Right ventricle myocardium superior (tissue), 1 donor: ENCODE data around the gene EXOC4. TPM values are rescaled to one million over a fixed set of nuclear protein-coding genes. Genes with fewer than 3 reads are reported as not detected.
"Not testable (repeated sequence)": the region's sequence is repeated elsewhere in the genome, so short reads cannot be mapped to it uniquely, and the experiment has no call there.

Experiments
- ATAC-seq: fragments of 200-7000 bp; cut with Tn5 transposase; one replicate; pipeline ENCODE4 v1.9.1; 2020; ENCODE audit warnings: mild to moderate bottlenecking; ENCODE audit not compliant: poor library complexity
- DNase-seq: peaks from one replicate; pipeline ENCODE4 v3.0.0-alpha.2; 2020
- intact Hi-C: fragments of 100-400 bp; cut with DNase I; formaldehyde crosslinking; loops from one replicate; pipeline ENCODE4 v1.11.2; 2022
- total RNA-seq: library from RNA; stranded (reverse); fragmentation: NEBNext Ultra II Directional; extraction: Animal tissue kit (Norgen Biotek cat#: 25700); gene quantifications from one replicate; pipeline ENCODE4 v1.2.1, GENCODE V29; 2021
- donor health status: DM: no; HTN: yes; CAD: no; lungs with severe emphysema.

Gene EXOC4
- total RNA-seq, 1 donor from 2014 or later, result 32.5 TPM

DNA sequence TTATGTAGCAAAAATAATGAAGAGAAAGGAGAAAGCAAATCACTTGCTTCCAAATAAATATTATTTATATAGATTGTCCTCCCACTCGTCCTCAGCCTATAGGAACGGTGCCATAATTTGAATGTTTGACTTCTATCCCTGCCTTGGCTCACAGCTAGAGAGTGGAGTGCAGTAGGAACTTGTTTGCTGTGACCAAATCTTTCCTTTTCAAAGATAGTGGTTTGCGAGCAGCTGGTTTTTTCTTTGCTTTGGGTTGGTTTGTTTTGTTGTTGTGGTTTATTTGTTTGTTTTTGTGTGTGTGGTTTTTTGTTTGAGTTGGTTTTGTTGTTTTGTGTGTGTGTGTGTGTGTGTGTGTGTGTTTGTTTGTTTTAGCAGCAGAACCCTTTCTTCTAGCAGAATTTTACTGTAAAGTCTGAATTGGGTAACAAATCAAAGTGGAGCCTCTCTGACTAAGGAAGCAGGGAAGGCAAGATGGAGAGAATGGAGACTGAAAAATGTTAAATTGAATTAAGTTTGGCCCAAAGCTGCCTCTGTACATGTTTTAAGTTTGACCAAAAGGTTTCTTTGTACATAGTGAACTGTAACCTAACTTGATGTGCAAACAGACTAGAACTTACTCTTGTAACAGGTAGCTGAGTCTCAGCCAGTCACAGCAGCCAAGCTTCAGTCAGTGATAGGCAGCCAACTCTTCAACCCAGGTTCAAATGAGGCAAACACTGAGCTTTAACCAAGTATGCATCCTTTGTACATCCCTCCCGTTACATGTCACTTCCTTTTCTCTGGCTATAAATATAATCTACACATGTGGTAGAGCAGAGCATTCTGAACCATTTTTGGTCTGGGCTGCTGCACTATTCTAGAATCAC is 724.8 kb downstream of the EXOC4 start:
- ATAC-seq (no peak), DNase-seq (no peak)
- intact Hi-C loops, result no loop called here

DNA sequence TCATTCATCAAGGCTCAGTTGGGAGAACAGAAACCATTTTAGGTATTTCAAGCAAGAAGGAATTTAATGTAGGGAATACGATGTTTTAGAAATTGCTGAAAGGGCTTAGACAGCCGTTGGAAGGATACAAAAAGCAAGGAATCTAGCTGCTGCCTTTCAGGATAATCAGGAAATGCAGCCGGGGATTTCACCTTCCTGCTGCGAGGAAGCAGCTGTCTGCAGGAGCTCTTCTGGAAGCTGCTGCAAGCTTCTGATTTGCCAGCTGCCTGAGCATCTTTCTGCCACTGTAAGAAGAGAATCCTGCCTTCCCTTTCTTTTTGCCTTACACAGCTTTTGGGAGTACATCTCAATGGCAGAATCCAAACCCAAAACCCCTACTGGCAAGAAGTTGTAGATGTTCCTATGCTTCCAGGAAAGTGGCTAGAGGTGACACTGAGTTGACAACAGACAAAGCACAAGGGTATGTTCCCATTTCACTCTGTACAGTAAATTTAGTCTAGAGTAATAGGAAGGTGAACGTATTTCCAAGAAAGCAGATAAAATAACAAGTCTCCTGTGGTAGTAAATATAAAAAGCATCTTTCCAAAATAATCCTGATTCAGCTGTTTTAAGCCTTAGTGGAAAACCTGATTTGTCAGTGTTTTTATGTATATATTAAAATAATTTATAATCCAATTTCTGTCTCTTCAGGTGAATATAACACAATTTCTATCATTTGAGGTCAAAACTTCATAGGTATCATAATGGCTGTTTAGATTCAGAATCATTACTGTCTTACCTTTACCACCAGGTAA is 725.8 kb downstream of the EXOC4 start:
- DNase-seq (no peak), ATAC-seq (no peak)
- intact Hi-C loops, result no loop called here

DNA sequence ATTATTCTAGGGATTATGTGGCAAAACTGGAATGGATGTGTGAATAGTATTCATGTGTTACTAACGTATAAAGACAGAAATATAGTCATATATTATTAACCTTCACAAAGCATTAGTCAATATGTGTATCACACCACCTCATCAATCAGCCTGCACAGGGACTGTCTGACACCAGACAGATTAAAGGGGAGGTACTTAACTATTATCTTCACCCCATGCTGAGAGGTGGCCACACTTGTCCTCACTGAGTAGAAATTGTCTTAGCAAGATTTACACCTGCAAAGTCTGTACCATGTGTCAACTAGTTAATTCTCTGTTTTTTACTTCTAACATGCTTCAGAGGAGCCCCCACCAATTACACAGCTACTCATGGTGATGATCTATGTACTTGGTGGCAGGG is 727.9 kb downstream of the EXOC4 start:
- intact Hi-C loops, result no loop called here
- DNase-seq, result no peak
- ATAC-seq, result no peak

DNA sequence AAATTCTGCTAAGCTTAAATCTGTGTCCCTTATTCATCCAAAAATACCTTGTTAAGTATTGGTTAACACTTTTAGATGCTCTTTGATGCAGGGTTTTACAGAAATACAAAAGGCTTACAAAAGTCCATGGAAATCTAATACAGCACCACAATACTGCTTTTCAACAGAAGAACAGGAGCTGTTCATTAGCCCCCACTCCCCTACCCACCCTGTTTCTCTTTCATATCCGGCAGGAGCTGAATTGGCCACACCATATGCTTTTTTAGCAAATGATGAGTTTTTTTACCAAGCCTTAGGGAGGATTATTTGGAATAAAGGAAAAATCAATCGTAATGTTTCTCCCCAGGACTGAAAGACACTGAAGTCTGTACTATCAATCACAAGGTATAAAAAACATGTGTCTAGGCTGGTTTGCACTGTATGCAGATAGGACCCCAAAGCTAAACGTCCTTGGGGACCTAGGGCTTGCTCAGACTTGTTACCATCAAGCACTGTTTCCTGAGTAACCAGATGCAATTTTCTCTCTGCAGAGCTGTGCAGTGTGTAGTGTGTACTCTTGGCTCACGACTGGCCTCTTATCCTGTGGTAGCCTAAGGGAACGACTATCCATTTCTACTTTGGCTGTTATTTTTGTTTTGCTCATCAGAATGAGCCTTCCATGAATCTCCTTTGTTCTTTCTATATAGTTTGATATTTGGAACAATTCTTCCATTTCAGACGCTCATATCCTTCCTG is 731.0 kb downstream of the EXOC4 start:
- intact Hi-C loops, result no loop called here
- DNase-seq (no peak), ATAC-seq (no peak)

DNA sequence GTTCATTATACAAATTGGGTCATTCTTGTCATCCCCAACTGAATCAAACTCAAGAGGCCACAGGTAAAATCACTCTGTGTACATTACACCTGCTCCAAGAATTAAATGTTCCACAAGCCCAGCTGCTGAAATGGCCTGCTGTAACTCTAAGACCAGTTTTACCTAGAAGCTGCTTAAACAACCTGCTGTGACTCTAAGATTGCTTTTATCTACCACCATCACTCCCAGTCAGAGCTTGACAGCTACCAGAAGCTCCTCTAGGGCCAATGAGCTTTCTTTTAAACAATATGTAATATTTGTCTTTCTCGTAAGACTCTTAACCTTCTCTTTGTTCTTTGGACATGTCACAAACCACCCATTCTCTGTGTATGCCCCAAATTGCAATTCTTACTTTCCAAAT is 732.4 kb downstream of the EXOC4 start:
- intact Hi-C loops, result no loop called here
- ATAC-seq, result no peak
- DNase-seq, result no peak

DNA sequence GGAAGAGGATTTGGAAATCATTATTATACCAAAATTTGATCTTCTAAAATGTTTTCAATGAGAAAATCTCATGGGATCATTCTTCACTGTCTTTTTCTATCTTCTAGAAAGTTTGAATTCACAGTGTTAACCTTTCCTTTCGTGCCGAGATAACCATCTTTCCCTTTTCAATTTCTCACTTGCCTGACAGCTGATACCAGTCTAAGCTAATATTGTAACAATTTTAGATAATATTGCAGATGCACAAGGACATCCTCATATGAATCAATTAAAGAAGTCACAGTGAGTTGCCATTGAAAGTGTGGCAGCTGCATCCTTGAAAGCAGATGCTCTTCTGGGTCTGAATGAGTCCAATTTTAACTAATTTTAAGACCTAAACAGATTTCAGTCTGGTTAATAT is 734.7 kb downstream of the EXOC4 start:
- intact Hi-C loops, result no loop called here
- DNase-seq (no peak), ATAC-seq (no peak)

DNA sequence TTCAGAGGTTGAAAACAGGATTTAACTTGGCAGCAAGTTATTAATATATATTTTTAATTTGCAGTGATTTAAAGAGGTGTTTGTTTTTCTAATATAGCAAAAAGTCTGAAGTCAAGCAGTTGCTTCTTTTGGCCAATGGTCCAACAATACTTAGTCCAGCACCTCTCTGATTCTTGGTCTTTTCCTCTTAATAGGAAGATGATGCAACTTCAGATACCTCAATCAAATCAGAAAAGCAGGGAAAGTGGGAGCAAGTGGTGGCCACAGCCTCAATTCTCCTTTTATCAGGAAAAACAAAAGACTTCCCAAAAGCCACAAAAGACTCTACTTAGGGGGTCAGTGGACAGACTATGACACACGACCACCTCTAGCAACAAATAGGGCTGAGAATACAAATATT is 740.7 kb downstream of the EXOC4 start:
- intact Hi-C loops, result no loop called here
- DNase-seq (no peak), ATAC-seq (no peak)

DNA sequence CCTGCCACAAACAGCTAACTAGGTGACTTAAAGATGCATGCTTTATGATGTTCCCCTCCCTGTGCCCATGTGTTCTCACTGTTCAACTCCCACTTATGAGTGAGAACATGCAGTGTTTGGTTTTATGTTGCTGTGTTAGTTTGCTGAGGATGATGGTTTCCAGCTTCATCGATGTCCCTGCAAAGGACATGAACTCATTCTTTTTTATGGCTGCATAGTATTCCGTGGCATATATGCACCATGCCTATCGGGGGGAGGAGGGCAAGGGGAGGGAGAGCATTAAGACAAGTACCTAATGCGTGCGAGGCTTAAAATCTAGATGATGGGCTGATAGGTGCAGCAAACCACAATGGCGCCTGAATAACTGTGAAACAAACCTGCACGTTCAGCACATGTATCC is 741.2 kb downstream of the EXOC4 start:
- ATAC-seq, intact Hi-C loops, DNase-seq: not testable (repeated sequence)

DNA sequence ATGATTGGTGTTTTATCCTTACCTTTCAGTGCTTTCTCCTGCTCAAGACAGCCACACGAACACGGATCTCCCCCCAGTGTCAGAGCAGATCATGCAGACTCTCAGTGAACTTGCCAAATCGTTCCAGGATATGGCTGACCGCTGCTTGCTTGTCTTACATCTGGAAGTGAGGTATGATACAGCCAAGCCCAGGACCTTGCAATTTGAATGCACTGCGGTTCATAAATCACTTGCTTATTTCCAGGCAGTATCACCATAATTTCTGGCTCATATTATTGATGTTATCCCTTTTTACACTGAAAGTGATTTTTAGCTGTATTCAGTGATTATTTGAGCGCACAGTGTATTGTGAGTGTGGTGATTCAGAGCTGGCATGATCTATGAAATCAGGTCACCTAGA is 744.6 kb downstream of the EXOC4 start:
- ATAC-seq, result no peak
- DNase-seq, result no peak
- intact Hi-C loops, result no loop called here

DNA sequence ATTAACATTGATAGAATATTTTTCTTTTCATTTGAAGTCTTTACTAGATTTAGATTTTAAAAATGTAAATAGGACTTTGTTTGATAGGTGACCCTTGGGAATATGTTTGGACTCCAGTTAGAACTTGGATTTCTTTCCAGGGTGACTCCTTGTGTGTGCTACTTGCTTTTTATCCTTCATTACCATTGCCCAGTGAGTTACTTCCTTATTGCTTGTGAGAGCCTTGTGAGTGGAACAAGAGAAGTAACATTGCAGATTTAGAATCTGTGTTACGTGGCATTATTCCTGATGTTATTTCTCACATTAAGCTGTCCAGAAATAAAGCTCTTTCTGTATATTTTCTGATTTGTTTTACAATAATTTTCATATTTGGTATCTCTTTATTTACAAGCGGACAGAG is 746.3 kb downstream of the EXOC4 start:
- intact Hi-C loops, result no loop called here
- no peak for ATAC-seq
- DNase-seq, result no peak

DNA sequence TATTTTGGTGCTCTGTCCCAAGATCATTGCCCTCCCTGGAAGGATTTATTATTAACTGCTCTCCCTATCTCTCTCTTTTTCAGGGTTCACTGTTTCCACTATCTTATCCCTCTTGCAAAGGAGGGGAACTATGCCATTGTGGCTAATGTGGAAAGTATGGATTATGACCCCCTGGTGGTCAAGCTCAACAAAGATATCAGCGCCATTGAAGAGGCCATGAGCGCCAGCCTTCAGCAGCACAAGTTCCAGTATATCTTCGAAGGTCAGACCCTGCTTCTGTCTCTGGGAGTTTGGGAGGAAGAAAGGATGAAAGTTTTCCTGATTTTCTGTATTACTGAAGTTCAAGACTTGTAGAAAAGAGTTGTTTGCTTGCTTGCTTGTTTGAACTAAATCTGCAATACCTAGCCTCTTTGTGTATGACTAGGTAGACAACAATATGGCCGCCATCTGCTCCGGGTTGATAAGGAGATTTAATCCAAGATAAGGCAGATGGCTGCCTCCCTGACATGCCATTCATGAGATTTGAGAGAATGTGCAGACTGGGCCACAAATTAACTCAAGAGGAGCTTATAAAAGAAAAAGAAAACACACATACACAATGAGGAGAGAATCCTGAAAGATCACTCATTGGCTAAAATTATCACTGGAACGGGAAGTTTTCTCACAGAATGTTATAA is 752.1 kb downstream of the EXOC4 start:
- DNase-seq (no peak), ATAC-seq (no peak)
- intact Hi-C loops, result no loop called here

DNA sequence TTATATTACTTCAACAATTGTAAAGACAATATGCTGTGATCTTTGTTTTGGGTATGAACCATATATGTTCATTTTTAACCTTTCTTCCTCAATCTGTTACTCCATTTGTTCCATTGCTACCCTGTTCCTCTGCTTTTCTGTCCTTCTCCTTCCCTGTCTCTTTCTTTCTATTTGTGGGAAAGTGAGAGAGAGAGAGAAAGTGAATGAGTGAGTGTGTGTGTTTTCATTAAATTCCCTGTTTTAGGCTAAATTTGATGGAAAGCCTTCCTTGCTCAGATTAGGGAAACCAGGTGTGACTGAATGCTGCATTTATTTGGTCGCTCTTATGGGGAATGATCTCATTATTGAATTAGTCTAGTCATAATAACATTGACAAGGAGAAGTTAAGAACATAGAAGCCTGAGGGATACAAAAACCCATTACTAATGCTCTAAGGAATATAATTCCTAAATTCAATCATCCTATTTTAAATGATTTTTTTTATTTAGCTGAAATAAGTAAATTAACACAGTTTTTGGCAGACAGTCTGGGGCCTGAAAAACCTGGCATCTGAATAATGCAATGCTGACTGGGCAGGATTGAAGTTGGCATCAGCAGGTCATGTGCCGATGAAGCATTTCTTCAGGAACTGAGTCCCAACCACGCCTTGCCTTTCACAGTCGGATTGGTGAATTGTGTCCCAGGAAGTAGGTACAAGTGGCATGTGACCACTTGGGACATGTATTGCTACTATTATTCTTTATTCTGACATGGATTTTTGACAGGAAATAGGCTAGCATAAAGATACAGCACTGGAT is 756.6 kb downstream of the EXOC4 start:
- intact Hi-C loops, result no loop called here
- no peak for ATAC-seq
- DNase-seq, result no peak

DNA sequence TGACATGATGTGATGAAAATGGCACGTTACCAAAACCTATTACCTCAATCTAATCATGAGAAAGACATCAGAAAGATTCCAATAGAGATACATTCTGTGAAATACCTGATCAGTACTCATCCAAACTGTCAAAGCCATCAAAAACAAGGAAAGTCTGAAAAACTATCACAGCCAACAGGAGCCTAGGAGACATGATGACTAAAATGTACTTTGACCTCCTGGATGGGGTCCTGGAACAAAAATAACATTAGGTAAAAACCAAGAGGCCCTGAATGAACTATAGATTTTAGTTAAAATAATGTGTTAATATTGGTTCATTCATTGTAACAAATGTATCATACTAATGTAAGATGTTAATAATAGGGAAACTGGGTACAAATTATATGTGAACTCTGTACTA is 760.4 kb downstream of the EXOC4 start:
- DNase-seq (no peak), ATAC-seq (no peak)
- intact Hi-C loops, result no loop called here

DNA sequence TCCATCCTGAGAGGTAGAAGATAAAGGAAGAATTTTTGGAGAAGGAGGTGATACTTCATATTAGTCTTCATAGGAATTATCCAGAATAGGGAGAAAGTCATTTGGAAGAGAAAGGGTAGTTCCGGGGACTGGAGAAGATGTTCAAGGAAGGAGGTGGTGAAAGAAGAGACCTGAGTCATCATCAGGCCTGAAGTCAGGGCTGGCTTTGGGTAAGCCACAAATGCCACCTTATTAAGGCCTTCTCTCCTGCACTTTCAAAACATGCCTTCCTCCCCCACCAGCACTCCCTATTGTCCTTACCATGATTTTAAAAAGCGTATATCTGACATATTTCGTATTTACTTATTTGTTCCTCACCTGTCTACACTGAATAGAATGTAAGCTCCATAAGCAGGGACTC is 762.1 kb downstream of the EXOC4 start:
- no peak for DNase-seq
- ATAC-seq, result no peak
- intact Hi-C loops, result no loop called here

DNA sequence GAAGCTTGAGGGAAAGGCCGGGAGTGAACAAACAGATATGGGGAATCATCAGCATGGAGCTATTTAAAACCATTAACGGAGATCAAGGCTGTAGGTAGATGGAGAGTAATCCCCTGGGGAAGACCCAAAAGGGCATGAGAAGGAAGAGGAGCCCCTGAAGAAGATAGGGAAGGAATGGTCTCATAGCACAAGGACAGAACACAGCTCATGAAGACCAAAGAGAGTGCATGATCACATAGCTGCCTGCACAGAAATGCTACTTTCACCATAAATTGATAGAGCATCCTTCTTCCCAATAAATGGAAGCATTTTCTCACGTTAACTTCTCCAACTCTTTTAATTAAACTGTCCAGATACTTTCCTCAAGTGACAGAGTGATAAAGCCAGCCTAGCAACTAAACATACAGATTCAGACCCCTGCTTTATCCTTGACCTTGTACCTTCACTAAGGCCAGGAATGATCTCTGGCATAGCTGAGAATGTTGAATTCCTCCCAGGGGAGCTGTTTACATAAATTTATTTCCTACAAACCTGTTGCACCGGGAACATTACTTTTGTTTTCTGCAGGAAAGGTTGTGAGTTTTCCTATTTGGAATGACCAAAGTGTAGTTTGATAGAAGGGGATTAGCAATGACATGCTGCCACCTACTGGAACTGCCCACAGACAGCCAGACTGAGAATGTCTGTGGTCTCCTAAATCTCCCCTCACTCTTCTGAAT is 763.5 kb downstream of the EXOC4 start:
- intact Hi-C loops, result no loop called here
- DNase-seq (no peak), ATAC-seq (peak; percentile 58)

DNA sequence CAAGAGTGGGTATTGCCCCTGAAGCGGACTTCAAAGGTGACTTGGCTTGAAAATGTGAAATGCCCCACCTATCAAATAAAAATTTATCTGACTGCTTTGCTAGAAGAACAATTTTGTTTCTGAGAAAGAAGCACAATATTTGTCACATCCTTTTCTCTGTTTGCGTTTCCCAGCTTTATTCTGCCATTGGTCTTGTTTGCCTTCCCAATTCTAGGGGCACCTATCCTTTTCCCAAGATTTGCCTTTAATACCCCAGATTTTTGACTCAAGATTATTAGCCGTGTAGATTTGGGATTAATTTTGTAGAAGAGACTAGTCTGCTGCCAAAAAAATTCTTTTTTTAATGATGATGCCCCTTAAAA is 764.0 kb downstream of the EXOC4 start:
- ATAC-seq (no peak), DNase-seq (no peak)
- intact Hi-C loops, result no loop called here

DNA sequence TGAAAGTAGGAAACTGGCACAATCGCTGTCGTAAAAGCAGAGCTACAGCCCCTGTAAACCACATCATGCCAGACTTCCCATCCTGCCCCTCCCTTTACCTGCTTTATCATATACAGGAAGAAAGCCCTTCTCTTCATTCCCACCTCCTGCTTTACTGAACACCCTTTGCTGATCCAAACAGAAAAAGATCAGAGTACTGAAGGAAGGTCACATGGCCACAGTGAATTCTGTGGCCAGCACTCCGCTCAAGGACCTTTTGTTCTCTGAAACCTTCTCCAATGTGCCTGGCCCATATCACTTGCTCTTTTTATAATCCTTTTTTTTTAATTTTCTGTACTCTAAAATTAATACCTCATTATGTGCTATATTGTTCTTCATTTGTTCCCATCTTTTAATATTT is 765.4 kb downstream of the EXOC4 start:
- ATAC-seq (no peak), DNase-seq (no peak)
- intact Hi-C loops, result no loop called here

DNA sequence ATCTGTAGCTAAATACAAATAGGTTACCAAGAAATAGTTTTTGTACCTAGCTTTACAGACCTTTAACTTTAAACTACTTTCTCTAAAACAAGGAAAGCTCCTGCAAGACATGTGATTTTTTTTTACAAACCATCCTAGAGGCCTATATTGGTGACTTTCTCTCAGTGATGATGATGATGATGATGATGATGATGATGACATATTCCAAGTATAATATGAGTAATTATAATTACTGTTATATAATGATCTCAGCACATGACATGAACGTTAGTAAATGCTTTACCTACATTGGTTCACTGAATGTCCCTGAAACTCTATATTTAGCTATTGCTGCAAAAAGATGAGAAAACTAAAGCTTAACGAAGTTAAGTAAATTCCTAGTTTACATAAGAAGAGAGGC is 766.4 kb downstream of the EXOC4 start:
- ATAC-seq, result no peak
- DNase-seq, result no peak
- intact Hi-C loops, result no loop called here
